Endodermal cell (in vitro differentiated cells): Measurements from ENCODE around the gene BUD23. TPM values are rescaled to one million over a fixed set of nuclear protein-coding genes. Genes with fewer than 3 reads are reported as not detected.
"Not testable (repeated sequence)": the region's sequence is repeated elsewhere in the genome, so short reads cannot be mapped to it uniquely, and the experiment has no call there.

Source experiments
- DNase-seq: peaks from one replicate; pipeline ENCODE4 v3.0.0-alpha.2; 2017
- H3K27ac ChIP-seq: 2 replicates; pipeline ENCODE4 v1.5.1; 2013; ENCODE audit warnings: mild to moderate bottlenecking, low read depth, low read length, moderate library complexity
- H3K27me3 ChIP-seq: 2 replicates; pipeline ENCODE4 v1.6.1; 2013; ENCODE audit warnings: mild to moderate bottlenecking, low read length, moderate library complexity; ENCODE audit not compliant: insufficient read depth, control insufficient read depth, poor library complexity, severe bottlenecking
- H3K36me3 ChIP-seq: 2 replicates; pipeline ENCODE4 v1.7.0; 2013; ENCODE audit warnings: mild to moderate bottlenecking, low read length, moderate library complexity; ENCODE audit not compliant: control insufficient read depth, insufficient read depth
- H3K4me1 ChIP-seq: one replicate; pipeline ENCODE4 v1.7.0; 2013; ENCODE audit warnings: low read length; ENCODE audit not compliant: control insufficient read depth, insufficient read depth
- H3K4me3 ChIP-seq: 2 replicates; pipeline ENCODE4 v1.5.1; 2013; ENCODE audit warnings: mild to moderate bottlenecking, low read length, moderate library complexity
- H3K9ac ChIP-seq: 2 replicates; pipeline ENCODE4 v1.6.1; 2013; ENCODE audit warnings: mild to moderate bottlenecking, low read length, moderate library complexity; ENCODE audit not compliant: poor library complexity, severe bottlenecking; ENCODE audit errors: extremely low read depth
- H3K9me3 ChIP-seq: 2 replicates; pipeline ENCODE4 v1.6.1; 2013; ENCODE audit warnings: mild to moderate bottlenecking, low read length, moderate library complexity; ENCODE audit not compliant: control insufficient read depth
- H3K27ac Mint-ChIP-seq: 2 replicates; pipeline ENCODE4 v1.8.0; 2020; ENCODE audit warnings: mixed read lengths
- H3K27me3 Mint-ChIP-seq: 2 replicates; pipeline ENCODE4 v1.8.0; 2021; ENCODE audit warnings: mild to moderate bottlenecking, mixed read lengths; ENCODE audit not compliant: insufficient read depth
- H3K36me3 Mint-ChIP-seq: 2 replicates; pipeline ENCODE4 v1.8.0; 2020; ENCODE audit warnings: low read depth, mixed read lengths
- H3K4me1 Mint-ChIP-seq: 2 replicates; pipeline ENCODE4 v1.8.0; 2020; ENCODE audit warnings: mixed read lengths
- H3K4me3 Mint-ChIP-seq: 2 replicates; pipeline ENCODE4 v1.8.0; 2020; ENCODE audit warnings: mild to moderate bottlenecking, moderate library complexity, mixed read lengths
- H3K9me3 Mint-ChIP-seq: 2 replicates; pipeline ENCODE4 v1.8.0; 2020; ENCODE audit warnings: mild to moderate bottlenecking, mixed read lengths
- CTCF ChIP-seq: fragments of 200-600 bp; sonication (generic); conservative IDR thresholded peaks from 2 replicates; pipeline ENCODE4 v1.5.0; 2021; ENCODE audit warnings: antibody characterized with exemption, mild to moderate bottlenecking
- WGBS, 2 experiments: methylation state at CpG; one replicate each; pipeline versions ENCODE4 v1.1.5 to v1.1.7; 2013; ENCODE audit warnings: missing lambda C conversion rate in 2 of 2, mixed read lengths in 1 of 2; ENCODE audit not compliant: insufficient coverage in 1 of 2, insufficient read length in 1 of 2; 5-methylcytosine and 5-hydroxymethylcytosine counted together
- total RNA-seq, 2 donors: library from RNA; stranded (reverse); fragmentation: NEBNext Ultra II Directional in 1 of 2; extraction: Animal tissue kit (Norgen Biotek cat#: 25700) in 1 of 2; gene quantifications; 2 replicates in 1 of 2; 3 replicates in 1 of 2; pipeline ENCODE4 v1.2.1, GENCODE V29; 2021

Gene BUD23
- total RNA-seq, 2 donors from 2014 or later, result 62.2 to 67.2 TPM

- Histone ChIP-seq H3K4me3 (no peak overlapping the region), H3K36me3 (no peaks in the 10 kb centered on the region), H3K27ac (no peak overlapping the region), H3K4me1 (no peaks in the 10 kb centered on the region), H3K27me3 (peaks cover 61% of the 10 kb centered on the region), H3K9ac (no peak overlapping the region), H3K9me3 (peaks cover 11% of the 10 kb centered on the region)
- Mint-ChIP-seq H3K4me3 (no peak overlapping the region), H3K27me3 (peaks cover 70% of the 10 kb centered on the region), H3K36me3 (no peaks in the 10 kb centered on the region), H3K27ac (no peak overlapping the region), H3K9me3 (peaks cover 10% of the 10 kb centered on the region), H3K4me1 (peaks cover 9% of the 10 kb centered on the region)
- no peak for DNase-seq
- 82 to 89% methylated on average over 3 to 5 of the region's 5 CpGs for WGBS, 2 experiments
- TF ChIP-seq CTCF, result no peak
Observed at GRCh38 chr7:73650524-73650923, 32.9 kb upstream of the BUD23 start.

GRCh38 chr7:73652541-73652949, 30.9 kb upstream of the BUD23 start:
- WGBS, 2 experiments, result 89 to 90% methylated on average over 9 to 11 of the region's 11 CpGs
- H3K27me3 Mint-ChIP-seq, result peaks cover 50% of the 10 kb centered on the region

GRCh38 chr7:73655309-73655708, 28.1 kb upstream of the BUD23 start:
- not testable (repeated sequence) for H3K36me3 ChIP-seq, H3K9ac ChIP-seq, DNase-seq, H3K4me3 ChIP-seq, H3K4me1 ChIP-seq, H3K27ac Mint-ChIP-seq, H3K36me3 Mint-ChIP-seq, H3K27ac ChIP-seq, H3K4me1 Mint-ChIP-seq, H3K4me3 Mint-ChIP-seq
- WGBS, 2 experiments, result 84% methylated on average over 4 of the region's 4 CpGs; no CpG with 5 or more reads in 1 of the 2 experiments
- Mint-ChIP-seq H3K9me3 (peaks cover 11% of the 10 kb centered on the region), H3K27me3 (peaks cover 37% of the 10 kb centered on the region)
- Histone ChIP-seq H3K27me3 (peaks cover 13% of the 10 kb centered on the region), H3K9me3 (peaks cover 11% of the 10 kb centered on the region)

More at GRCh38 chr7:73652541-73652949, 30.9 kb upstream of the BUD23 start:
- TF ChIP-seq CTCF, result no peak
- Histone ChIP-seq H3K27me3 (peaks cover 41% of the 10 kb centered on the region), H3K27ac (no peak overlapping the region), H3K4me1 (no peaks in the 10 kb centered on the region), H3K9ac (no peak overlapping the region), H3K9me3 (peaks cover 11% of the 10 kb centered on the region), H3K4me3 (no peak overlapping the region), H3K36me3 (no peaks in the 10 kb centered on the region)
- H3K4me3 Mint-ChIP-seq, result no peak overlapping the region
- H3K36me3 Mint-ChIP-seq, result no peaks in the 10 kb centered on the region
- H3K4me1 Mint-ChIP-seq, result peaks cover 9% of the 10 kb centered on the region
- peak; percentile 66 for DNase-seq
- H3K9me3 Mint-ChIP-seq, result peaks cover 11% of the 10 kb centered on the region
- H3K27ac Mint-ChIP-seq, result no peak overlapping the region

GRCh38 chr7:73659983-73660382, 23.4 kb upstream of the BUD23 start:
- no peak for DNase-seq
- Histone ChIP-seq H3K27ac (no peak overlapping the region), H3K36me3 (no peaks in the 10 kb centered on the region), H3K27me3 (no peaks in the 10 kb centered on the region), H3K9me3 (peaks cover 11% of the 10 kb centered on the region), H3K4me3 (no peak overlapping the region), H3K4me1 (no peaks in the 10 kb centered on the region), H3K9ac (no peak overlapping the region)
- no peak for TF ChIP-seq CTCF
- no peak overlapping the region for H3K27ac Mint-ChIP-seq
- H3K4me3 Mint-ChIP-seq, result no peak overlapping the region
- H3K9me3 Mint-ChIP-seq, result peaks cover 18% of the 10 kb centered on the region
- H3K36me3 Mint-ChIP-seq, result no peaks in the 10 kb centered on the region
- H3K27me3 Mint-ChIP-seq, result peaks cover 43% of the 10 kb centered on the region
- H3K4me1 Mint-ChIP-seq, result no peaks in the 10 kb centered on the region
- WGBS, 2 experiments, result 59 to 81% methylated on average over 8 of the region's 8 CpGs

- not testable (repeated sequence) for H3K4me3 ChIP-seq, H3K27ac Mint-ChIP-seq, H3K27ac ChIP-seq, H3K9me3 ChIP-seq, H3K4me1 Mint-ChIP-seq, H3K36me3 Mint-ChIP-seq, H3K4me3 Mint-ChIP-seq, H3K9ac ChIP-seq, H3K4me1 ChIP-seq, DNase-seq, H3K36me3 ChIP-seq, H3K27me3 ChIP-seq
- Mint-ChIP-seq H3K27me3 (peaks cover 45% of the 10 kb centered on the region), H3K9me3 (peaks cover 12% of the 10 kb centered on the region)
- WGBS, 2 experiments, result 92 to 94% methylated on average over 4 of the region's 4 CpGs
Observed at GRCh38 chr7:73660594-73660993, 22.8 kb upstream of the BUD23 start.
